Activated CD4-positive, alpha-beta T cell treated with anti-CD3 and anti-CD28 coated beads, Interleukin-2, Interleukin-6, amounts not matched to agents 100 ng/mL and 50 ng/mL, durations not matched to agents 16 hours and 8 hours (primary cell): ENCODE results near the gene NTRK1.

Experiments
- DNase-seq: peaks from one replicate; pipeline ENCODE4 v3.0.0-alpha.2; 2020

NTRK1 gene

DNA sequence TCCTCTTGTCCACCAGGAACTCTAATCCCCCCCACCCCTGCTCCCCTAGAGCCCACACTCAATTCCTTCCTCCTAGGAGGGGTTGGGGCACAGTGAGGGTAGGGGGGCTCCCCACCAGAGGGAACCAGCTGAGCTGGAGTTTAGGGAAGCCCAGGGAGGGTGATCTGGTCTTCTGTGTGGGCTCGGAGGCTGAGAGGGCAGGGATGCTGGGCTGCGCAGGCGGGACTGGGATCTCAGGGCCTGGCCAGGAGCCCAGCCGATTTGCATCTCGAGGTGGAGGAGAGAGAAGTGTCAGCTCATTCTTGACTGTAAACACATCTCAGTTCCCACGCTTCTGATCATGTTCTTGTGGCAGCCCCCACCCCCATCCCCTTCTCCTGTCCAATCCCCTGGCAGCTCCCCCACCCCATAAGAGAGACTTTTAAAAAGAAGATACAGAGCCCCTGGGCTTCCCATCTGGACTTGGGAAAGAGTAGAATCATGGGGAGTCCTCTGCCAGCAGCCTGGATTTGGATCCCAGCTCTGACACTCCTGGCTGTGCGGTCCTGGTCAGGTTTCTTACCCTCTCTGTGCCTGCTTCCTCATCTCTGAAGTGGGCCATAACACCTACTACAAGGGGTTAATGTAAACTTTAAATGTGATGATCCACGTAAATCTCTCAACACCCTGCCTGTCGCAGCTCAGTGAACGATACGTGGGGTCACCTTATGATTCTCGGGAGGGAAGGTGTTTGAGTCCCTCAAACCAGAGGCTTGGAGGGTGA lies 39.5 kb downstream of the NTRK1 start:
- no peak for DNase-seq

DNA sequence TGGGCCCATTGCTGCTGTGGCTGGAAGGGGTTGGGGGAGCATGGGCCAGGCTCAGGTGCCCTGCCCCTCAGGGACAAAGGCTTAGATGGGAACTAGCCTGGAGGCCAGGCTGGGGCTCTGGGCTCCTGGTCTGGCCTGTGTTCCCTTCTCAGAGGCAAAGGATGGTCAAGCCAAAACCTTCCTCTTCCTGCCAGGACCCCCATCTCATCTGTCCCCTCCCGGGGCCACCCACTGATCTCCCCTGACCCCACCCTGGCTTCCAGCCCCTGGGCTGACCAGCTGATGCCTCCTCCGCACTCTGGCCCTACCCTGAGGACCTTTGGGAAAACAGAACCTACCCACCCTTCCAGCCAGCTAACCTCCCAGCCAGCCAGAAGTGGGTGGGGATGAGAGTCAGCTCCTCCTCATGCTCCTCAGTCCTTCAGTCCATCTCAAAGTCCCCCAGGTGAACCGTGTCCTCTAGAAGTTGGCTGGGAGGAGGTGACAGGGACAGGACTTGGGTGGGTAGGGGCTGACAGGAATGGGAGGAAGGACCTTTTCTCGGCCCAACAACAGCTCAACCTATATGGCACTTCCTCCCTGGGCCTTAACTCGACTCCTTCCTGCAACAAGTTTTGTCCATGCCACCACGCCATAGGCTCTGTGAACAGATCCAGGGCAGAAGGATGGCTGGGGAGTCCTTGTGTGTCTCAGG lies 40.4 kb downstream of the NTRK1 start:
- DNase-seq = no peak

DNA sequence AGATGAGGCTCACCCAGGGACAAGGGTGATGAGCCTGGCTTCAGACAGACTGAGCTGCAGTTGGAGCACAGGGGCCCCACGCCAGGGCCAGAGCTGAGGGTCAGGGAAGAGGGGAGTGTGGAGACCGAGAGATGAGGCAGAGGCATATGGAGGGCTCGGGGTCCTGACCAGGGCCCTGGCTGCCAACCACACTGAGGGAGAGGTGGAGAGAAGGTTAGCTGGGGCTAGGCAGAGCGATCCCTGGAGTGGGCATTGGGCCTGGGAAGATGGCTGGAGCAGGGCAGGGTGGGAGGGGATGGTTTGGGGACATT lies 40.9 kb downstream of the NTRK1 start:
- no peak for DNase-seq

DNA sequence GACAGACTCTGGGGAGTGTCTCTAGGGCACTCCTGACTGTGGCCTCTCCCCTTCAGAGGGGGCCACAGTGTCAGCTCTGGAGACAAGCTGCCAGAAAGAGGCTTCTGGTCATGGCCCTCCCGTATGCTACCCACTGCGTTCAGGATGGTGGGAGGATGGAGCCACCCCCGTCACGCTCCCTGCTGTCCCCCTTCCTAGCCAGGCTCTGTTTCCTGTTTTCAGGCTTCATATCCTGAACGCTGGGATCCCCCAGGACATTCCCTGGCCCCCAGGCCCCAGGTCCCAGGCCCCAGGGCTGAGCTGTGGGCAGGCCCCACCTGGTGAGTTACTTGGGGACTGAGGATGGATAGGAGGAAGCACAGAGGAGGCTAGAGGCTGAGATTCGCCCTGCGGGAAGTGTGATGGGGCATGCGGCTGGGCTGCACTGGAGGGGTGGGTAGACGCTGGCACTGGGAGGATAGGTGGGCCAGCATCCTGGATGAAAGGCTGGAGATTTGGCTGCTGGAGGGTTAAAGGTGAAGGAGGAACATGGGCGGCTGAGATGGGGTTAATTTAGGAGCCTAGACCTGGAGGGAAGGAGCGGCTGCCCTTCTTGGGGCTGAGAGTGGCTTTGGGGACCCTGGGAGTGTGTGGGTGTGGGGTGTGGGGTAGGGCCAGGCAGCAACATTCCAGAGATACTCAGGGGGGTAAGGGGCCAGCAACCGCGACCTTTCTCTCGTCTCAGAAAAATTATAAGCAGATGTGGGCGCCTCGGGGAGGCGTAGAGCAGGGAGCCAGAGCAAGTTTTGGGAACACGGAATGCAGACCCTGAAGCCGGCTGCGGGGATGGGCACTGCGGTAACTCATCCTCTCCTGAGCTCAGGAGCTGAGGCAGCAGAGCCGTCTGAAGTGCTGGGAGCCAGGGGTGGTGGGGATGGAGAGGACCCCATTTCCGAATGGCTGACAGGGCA lies 41.6 kb downstream of the NTRK1 start:
- no peak for DNase-seq

DNA sequence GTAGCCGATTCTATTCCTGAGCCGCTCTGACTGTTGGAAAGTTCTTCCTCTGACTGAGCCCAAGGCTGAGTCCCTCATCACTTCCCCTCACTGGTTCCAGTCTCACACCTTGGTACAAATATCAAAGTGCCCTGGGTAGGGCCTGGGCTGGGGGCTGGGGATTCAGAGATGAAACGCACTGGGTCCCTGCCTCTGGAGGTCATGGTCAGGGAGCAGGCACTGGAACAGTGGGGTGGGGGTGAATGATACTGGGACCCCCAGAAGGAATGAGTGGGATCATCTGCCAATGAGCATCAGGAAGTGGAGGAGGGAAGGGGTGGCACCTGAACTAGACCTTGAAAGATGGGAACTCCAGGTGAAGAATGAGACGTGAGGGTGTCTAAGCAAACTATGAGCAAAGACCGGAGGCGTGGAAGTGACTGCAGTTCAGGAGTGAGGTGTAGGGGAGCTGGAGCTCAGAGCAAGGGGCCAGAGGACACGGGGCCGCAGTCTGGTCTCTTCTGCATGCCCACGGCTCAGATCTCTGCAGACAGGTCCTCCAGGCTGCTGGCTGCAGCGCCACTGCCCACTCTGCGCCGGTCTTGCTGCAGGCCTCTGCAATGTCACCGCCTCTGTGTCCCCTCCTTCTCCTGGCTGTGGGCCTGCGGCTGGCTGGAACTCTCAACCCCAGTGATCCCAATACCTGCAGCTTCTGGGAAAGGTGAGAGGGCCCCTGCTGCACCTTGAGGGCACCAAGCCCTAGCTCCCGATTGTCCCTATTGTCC lies 42.8 kb downstream of the NTRK1 start:
- no peak for DNase-seq

DNA sequence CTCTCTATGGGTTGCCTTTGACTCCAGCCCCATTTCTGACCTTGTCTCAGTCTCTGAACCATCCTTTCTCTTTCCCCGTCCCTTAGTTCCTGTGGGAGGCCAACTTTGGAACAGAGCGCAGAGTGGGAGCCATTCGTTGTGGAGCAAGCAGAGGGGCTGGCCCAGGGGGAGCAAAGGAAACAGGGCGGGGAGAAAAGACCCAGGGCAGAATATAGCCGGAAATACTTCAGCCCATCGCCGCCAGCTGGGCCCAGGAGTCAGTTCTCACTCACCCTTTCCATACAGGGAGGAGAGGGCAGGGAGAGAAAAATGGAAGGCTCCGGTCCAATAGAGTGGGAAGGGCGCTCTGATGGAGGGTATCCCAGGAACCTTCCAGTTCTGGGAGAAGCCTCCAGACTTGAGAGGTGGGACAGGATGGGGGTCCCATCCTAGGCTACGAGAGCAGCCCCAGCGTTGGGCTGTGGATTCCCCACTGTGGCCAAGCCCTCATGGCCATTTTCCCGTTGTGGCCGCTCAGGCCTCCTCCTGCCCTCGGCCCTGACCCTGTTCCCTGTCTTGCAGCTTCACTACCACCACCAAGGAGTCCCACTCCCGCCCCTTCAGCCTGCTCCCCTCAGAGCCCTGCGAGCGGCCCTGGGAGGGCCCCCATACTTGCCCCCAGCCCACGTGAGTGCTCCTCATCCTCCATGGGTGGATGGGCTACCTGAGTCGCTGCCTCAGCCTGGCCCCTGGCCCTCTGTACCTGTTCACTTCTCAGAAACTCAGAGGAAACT lies 43.7 kb downstream of the NTRK1 start:
- no peak for DNase-seq

DNA sequence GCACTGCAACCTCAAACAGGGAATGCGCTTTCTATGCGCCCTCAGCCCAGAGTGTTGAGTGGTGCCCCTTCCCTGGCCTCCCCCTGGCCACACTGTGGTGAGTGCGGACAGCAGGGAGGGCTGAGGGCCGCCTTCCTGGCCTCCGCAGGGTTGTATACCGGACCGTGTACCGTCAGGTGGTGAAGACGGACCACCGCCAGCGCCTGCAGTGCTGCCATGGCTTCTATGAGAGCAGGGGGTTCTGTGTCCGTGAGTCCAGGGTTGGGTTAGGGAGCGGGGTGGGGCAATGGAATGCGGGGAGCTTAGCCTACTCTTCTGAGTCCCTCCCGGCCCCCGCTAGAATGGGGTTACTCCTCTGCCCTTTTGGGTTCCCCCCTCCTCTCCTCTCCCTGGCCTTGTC lies 44.5 kb downstream of the NTRK1 start:
- DNase-seq = no peak

DNA sequence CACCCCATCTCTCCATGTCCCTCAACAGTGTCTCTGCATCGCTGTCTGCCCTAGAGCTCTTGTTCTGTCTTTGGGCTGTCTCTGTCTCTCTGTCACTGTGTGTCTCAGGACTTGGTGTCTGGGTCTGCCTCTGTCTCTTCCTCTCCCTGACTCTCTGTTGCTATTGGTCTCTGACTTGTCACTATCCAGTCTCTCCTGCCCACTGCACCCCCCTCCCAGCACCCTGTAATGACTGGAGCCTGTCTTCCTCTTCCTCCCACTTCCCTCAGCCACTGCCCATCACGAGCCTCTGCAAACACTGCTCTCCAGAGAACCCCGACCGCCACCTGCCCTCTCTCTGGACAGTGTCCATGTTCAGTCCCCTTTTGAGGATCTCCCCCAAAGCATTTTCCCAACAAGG lies 45.0 kb downstream of the NTRK1 start:
- no peak for DNase-seq

DNA sequence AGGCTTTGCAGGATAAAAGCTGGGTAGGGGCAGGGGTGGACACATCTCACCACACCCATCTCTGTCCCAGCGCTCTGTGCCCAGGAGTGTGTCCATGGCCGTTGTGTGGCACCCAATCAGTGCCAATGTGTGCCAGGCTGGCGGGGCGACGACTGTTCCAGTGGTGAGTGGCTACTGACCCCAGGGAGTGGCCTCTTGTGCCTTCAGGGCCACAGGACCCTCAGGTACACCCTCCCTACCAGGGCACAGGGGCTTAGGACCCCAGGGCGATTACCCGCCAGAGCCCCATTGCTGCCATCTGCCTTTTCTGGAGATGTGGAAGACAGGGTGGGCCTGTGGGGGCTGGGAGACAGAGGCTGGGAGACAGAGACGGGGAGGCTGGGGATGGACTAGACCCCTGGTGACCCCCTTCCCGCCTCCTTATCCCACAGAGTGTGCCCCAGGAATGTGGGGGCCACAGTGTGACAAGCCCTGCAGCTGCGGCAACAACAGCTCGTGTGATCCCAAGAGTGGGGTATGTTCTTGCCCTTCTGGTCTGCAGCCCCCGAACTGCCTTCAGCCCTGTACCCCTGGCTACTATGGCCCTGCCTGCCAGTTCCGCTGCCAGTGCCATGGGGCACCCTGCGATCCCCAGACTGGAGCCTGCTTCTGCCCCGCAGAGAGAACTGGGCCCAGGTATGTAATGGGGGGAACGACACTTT lies 45.7 kb downstream of the NTRK1 start:
- DNase-seq = no peak

DNA sequence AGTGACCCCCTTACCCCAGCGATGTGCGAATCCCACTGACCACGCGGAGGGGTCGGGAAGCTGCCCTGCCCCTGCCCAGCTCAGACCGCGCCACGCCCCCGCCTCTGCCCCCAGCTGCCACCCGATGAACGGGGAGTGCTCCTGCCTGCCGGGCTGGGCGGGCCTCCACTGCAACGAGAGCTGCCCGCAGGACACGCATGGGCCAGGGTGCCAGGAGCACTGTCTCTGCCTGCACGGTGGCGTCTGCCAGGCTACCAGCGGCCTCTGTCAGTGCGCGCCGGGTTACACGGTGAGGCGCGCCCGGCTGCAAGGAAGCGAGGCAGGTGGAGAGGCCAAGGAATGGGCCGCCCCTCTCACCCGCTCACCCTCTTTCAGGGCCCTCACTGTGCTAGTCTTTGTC lies 47.9 kb downstream of the NTRK1 start:
- no peak for DNase-seq

DNA sequence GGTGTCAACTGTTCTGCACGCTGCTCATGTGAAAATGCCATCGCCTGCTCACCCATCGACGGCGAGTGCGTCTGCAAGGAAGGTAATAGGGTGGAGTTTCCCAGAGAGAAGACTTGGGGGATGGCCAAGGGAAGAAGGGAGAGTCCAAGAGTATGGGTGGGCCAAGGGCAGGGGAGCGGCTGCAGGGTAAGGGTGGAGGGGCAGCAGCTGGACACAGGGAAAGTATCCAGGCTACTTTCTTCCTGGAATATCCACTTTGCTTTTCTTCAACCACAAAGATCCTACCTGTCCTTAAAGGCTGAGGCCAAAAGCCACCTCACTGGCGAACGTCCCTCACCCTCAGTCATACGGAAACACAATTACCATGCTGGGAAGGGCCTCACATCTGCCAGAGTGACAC lies 48.3 kb downstream of the NTRK1 start:
- no peak for DNase-seq

DNA sequence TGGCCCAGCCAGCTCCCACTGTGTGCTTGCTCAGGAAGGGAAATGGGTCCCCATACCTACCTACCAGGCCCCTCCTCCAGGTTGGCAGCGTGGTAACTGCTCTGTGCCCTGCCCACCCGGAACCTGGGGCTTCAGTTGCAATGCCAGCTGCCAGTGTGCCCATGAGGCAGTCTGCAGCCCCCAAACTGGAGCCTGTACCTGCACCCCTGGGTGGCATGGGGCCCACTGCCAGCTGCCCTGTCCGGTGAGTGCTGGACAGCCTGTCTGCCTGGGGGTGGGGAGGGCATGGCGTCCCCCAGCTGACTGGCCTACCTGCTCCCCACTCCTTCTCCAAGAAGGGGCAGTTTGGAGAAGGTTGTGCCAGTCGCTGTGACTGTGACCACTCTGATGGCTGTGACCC lies 49.0 kb downstream of the NTRK1 start:
- DNase-seq = no peak

DNA sequence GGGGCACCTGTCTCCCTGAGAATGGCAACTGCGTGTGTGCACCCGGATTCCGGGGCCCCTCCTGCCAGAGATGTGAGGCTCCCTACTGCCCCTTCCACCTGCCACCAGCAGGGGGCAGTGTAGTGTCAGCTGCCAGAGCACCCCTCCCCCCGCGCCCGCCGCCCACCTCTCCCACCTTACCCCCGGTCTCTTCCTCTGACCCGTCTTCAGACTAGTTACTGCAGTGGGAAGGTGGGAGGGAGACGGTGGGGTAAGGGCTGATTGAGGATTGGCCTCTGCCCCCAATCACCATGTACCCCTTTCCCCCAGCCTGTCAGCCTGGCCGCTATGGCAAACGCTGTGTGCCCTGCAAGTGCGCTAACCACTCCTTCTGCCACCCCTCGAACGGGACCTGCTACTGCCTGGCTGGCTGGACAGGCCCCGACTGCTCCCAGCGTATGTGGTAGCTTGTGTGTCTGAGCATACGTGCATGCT lies 49.7 kb downstream of the NTRK1 start:
- DNase-seq = peak; percentile 65

DNA sequence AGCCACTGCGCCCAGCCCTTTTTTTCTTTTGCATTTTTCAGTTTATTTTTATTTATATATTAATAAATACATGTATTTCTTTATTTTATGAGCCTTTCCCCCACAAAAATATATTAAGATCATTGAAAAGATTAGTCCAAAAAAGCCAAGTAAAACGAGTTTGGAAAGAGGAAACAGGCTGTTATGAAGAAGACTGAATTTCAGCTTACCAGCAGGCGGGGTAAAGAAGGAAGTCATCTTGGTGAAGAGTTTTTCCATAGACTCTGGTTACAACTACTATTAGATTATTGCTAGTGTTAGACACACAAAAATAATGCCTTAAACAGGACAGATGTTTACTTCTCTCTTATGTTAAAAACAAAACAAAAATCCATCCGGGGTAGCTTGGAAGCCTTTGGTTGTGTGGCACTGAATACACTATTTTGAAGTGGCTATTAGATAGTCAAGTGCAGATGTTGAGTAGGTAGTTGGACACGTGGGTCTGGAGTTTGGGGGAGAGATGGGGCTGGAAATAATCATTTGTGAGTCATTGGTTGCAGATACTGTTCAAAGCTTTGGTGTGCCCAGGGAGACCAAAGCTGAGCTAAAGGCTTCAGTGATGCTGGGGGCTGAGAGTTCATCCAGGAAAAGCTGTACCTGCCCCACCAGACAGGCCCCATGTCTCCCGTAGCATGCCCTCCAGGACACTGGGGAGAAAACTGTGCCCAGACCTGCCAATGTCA lies 51.1 kb downstream of the NTRK1 start:
- DNase-seq = no peak

DNA sequence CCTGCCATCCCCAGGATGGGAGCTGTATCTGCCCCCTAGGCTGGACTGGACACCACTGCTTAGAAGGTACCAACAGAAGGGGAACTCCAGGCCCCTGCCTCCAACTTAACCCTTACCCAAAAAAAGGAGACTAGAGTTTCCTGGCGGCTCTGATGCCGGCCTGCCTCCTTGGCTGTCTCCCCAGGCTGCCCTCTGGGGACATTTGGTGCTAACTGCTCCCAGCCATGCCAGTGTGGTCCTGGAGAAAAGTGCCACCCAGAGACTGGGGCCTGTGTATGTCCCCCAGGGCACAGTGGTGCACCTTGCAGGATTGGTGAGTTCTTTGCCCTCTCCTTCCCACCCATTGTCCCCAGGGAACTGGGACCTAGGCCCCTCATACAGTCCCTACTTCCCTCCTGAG lies 51.6 kb downstream of the NTRK1 start:
- no peak for DNase-seq

DNA sequence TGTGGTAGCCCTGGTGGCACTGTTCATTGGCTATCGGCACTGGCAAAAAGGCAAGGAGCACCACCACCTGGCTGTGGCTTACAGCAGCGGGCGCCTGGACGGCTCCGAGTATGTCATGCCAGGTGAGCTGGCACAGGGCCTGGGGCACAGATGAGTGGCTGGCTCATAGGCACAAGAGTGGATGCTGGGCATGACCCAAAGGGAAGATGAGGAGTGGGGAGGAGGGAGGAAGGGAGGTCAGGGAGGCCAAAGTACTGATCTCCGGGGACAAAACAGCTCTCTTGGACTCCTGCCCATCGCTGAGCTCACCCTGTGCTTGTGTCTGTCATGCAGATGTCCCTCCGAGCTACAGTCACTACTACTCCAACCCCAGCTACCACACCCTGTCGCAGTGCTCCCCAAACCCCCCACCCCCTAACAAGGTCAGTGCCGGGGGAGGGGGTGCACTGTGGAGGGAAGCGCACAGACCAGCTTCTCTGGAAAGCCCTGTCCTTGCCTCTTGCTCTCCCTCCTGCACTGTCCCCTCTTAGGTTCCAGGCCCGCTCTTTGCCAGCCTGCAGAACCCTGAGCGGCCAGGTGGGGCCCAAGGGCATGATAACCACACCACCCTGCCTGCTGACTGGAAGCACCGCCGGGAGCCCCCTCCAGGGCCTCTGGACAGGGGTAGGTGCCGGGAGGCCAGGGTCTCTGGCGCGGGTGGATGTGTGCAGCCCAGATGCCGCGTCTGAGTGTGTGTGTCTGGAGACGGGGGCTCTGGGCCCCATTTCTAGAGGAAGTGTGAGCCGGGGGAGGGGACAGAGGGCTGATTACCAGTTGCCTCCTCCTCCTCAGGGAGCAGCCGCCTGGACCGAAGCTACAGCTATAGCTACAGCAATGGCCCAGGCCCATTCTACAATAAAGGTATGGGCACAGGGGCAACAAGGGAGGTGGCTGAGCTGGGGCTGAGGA lies 52.5 kb downstream of the NTRK1 start:
- no peak for DNase-seq

DNA sequence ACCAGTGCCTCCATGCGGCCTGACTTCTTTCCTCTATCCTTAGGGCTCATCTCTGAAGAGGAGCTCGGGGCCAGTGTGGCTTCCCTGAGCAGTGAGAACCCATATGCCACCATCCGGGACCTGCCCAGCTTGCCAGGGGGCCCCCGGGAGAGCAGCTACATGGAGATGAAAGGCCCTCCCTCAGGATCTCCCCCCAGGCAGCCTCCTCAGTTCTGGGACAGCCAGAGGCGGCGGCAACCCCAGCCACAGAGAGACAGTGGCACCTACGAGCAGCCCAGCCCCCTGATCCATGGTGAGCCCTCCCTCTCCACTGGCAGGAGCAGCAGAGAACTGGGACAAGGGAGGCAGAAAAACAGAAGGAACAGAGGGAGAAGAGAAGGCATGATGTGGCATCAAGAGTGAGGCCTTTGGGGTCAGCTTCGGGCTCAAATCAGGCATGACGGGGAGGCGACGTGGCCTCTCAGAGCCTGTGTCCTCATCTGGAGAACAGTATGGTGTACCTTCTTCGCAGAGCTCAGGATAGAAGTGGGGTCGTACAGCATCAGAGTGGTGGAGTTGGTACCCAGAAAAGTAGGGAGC lies 53.2 kb downstream of the NTRK1 start:
- no peak for DNase-seq

DNA sequence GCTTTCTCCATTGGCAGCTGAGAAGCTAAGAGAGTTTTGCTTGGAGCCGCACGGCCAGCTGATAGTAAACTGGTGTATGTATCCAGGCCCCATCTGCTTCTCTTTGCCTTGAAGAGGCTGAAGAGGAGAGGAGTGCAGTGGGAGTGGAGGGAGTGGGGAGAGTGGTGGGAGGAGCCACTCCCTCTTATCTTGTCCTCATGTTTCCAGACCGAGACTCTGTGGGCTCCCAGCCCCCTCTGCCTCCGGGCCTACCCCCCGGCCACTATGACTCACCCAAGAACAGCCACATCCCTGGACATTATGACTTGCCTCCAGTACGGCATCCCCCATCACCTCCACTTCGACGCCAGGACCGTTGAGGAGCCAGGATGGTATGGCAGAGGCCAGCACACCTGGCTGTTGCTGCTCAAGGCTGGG lies 53.8 kb downstream of the NTRK1 start:
- DNase-seq = no peak
